Measurements from ENCODE around the gene CCDC28B. TPM values are rescaled to one million over a fixed set of nuclear protein-coding genes. Genes with fewer than 3 reads are reported as not detected.

CCDC28B gene
- total and polyA plus RNA-seq, 2 of the 13 experiments (the other 11 are each of a cell fraction or from before 2014, with no cell fraction given): 2.6 to 3.5 TPM

DNA sequence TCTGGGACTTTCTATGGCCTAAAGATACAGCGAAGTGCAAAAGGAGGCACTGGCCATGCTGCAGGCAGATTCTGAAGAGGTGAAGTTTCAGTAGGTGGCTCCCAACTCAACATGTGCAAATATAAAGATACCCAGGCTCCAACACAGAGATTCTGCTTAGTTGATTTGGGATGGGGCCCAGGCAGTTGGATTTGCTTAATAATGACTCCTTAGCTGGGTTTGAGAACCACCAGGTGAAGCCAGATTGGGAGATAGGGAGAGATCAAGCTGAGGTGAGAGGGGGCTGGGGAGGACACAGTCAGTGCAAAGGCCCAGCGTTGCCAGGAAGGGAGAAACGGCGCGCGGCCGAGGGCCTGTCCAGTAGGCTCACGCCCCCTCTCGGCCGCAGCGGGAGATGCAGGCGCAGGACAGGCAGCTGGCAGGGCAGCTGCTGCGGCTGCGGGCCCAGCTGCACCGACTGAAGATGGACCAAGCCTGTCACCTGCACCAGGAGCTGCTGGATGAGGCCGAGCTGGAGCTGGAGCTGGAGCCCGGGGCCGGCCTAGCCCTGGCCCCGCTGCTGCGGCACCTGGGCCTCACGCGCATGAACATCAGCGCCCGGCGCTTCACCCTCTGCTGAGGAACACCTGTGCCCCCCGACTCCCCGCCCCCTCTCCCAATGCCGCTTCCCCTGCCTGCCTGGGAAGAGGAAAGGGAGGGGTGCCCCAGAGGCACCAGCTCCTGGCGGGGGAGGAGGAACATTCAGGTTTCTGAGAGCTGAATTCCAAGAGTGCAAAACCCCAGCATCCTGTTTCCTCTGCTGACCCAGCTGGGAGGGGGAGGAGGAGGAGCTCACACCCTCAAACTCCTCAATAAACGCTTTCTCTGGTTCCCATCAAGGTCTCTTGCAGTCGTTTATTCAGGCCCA lies 47.8 kb downstream of the CCDC28B start (continued):
- TF ChIP-seq NR2C2 (CRISPR knock-in tag; IDR thresholded peaks at IDR 0.05; ENCODE audit: borderline replicate concordance) (no peak), PPARG (CRISPR knock-in tag; conservative IDR thresholded peaks at IDR 0.05) (0 out of 2 replicates have a peak, but pooled peaks have one; percentile 33), ZNF772 (CRISPR knock-in tag; IDR thresholded peaks at IDR 0.05) (peak; percentile 76; the same call in 1 of the 2 replicates), ZNF644 (CRISPR knock-in tag; IDR thresholded peaks at IDR 0.05; ENCODE audit: low read depth) (no peak), ZNF160 (CRISPR knock-in tag; IDR thresholded peaks at IDR 0.05) (no peak), POGZ (CRISPR knock-in tag; IDR thresholded peaks at IDR 0.05) (peak; percentile 70), ZMYM3 (CRISPR knock-in tag; IDR thresholded peaks at IDR 0.05) (peak; percentile 99), SP140L (CRISPR knock-in tag; IDR thresholded peaks at IDR 0.05; ENCODE audit: borderline replicate concordance) (no peak), ZNF337 (CRISPR knock-in tag; IDR thresholded peaks at IDR 0.05; ENCODE audit: borderline replicate concordance, low read depth) (no peak), ZNF589 (CRISPR knock-in tag; conservative IDR thresholded peaks at IDR 0.05) (no peak), RBM39 (IDR thresholded peaks at IDR 0.05; ENCODE audit: low read depth, low read length, poor library complexity, severe bottlenecking) (peak; percentile 71), TBL1XR1 (IDR thresholded peaks at IDR 0.05; ENCODE audit: borderline replicate concordance, low read length, partially characterized antibody) (no peak), MED8 (CRISPR knock-in tag; IDR thresholded peaks at IDR 0.05; ENCODE audit: insufficient replicate concordance) (peak; percentile 57), ZNF616 (CRISPR knock-in tag; IDR thresholded peaks at IDR 0.05; ENCODE audit: low read depth) (no peak)
- TF ChIP-seq, protein P1, sequence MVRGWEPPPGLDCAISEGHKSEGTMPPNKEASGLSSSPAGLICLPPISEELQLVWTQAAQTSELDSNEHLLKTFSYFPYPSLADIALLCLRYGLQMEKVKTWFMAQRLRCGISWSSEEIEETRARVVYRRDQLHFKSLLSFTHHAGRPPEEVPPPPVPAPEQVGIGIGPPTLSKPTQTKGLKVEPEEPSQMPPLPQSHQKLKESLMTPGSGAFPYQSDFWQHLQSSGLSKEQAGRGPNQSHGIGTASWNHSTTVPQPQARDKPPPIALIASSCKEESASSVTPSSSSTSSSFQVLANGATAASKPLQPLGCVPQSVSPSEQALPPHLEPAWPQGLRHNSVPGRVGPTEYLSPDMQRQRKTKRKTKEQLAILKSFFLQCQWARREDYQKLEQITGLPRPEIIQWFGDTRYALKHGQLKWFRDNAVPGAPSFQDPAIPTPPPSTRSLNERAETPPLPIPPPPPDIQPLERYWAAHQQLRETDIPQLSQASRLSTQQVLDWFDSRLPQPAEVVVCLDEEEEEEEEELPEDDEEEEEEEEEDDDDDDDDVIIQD (CRISPR knock-in tag; IDR thresholded peaks at IDR 0.05; ENCODE audit: low read depth): no peak
- TF ChIP-seq, protein P2, sequence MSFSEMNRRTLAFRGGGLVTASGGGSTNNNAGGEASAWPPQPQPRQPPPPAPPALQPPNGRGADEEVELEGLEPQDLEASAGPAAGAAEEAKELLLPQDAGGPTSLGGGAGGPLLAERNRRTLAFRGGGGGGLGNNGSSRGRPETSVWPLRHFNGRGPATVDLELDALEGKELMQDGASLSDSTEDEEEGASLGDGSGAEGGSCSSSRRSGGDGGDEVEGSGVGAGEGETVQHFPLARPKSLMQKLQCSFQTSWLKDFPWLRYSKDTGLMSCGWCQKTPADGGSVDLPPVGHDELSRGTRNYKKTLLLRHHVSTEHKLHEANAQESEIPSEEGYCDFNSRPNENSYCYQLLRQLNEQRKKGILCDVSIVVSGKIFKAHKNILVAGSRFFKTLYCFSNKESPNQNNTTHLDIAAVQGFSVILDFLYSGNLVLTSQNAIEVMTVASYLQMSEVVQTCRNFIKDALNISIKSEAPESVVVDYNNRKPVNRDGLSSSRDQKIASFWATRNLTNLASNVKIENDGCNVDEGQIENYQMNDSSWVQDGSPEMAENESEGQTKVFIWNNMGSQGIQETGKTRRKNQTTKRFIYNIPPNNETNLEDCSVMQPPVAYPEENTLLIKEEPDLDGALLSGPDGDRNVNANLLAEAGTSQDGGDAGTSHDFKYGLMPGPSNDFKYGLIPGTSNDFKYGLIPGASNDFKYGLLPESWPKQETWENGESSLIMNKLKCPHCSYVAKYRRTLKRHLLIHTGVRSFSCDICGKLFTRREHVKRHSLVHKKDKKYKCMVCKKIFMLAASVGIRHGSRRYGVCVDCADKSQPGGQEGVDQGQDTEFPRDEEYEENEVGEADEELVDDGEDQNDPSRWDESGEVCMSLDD (CRISPR knock-in tag; IDR thresholded peaks at IDR 0.05; ENCODE audit: borderline replicate concordance): no peak
- TF ChIP-seq, protein P3, sequence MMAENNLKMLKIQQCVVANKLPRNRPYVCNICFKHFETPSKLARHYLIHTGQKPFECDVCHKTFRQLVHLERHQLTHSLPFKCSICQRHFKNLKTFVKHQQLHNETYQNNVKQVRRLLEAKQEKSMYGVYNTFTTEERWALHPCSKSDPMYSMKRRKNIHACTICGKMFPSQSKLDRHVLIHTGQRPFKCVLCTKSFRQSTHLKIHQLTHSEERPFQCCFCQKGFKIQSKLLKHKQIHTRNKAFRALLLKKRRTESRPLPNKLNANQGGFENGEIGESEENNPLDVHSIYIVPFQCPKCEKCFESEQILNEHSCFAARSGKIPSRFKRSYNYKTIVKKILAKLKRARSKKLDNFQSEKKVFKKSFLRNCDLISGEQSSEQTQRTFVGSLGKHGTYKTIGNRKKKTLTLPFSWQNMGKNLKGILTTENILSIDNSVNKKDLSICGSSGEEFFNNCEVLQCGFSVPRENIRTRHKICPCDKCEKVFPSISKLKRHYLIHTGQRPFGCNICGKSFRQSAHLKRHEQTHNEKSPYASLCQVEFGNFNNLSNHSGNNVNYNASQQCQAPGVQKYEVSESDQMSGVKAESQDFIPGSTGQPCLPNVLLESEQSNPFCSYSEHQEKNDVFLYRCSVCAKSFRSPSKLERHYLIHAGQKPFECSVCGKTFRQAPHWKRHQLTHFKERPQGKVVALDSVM (CRISPR knock-in tag; IDR thresholded peaks at IDR 0.05): peak; percentile 54; the same call in 1 of the 2 replicates
- TF ChIP-seq, protein P4, sequence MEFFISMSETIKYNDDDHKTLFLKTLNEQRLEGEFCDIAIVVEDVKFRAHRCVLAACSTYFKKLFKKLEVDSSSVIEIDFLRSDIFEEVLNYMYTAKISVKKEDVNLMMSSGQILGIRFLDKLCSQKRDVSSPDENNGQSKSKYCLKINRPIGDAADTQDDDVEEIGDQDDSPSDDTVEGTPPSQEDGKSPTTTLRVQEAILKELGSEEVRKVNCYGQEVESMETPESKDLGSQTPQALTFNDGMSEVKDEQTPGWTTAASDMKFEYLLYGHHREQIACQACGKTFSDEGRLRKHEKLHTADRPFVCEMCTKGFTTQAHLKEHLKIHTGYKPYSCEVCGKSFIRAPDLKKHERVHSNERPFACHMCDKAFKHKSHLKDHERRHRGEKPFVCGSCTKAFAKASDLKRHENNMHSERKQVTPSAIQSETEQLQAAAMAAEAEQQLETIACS (CRISPR knock-in tag; IDR thresholded peaks at IDR 0.05): no peak
- TF ChIP-seq, protein P5, sequence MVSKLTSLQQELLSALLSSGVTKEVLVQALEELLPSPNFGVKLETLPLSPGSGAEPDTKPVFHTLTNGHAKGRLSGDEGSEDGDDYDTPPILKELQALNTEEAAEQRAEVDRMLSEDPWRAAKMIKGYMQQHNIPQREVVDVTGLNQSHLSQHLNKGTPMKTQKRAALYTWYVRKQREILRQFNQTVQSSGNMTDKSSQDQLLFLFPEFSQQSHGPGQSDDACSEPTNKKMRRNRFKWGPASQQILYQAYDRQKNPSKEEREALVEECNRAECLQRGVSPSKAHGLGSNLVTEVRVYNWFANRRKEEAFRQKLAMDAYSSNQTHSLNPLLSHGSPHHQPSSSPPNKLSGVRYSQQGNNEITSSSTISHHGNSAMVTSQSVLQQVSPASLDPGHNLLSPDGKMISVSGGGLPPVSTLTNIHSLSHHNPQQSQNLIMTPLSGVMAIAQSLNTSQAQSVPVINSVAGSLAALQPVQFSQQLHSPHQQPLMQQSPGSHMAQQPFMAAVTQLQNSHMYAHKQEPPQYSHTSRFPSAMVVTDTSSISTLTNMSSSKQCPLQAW (CRISPR knock-in tag; IDR thresholded peaks at IDR 0.05): 0 out of 2 replicates have a peak, but pooled peaks have one; percentile 24
